Astrocyte of the spinal cord (primary cell): Measurements from ENCODE around the gene RAB8B.

Experiments used
- DNase-seq: peaks from one replicate; pipeline ENCODE4 v3.0.0; 2011; ENCODE audit warnings: low read depth, low spot score
- H3K4me3 ChIP-seq: 2 replicates; pipeline ENCODE4 v1.5.1; 2011; ENCODE audit warnings: low read depth, mild to moderate bottlenecking, low read length, moderate library complexity
- CTCF ChIP-seq: IDR thresholded peaks from 2 replicates; pipeline ENCODE4 v1.5.1; 2012; ENCODE audit warnings: low read depth, mild to moderate bottlenecking, low read length, inconsistent platforms
- in situ Hi-C: cut with HindIII; loops from 2 replicates; pipeline ENCODE4 v1.10.0; 2017; ENCODE audit warnings: low sequenced_read_pairs

Gene RAB8B

GRCh38 chr15:63244976-63245645 is 55.7 kb downstream of the RAB8B start:
- in situ Hi-C loops, result no loop called here
- no peak for DNase-seq
- TF ChIP-seq CTCF, result no peak
- no peak overlapping the region for H3K4me3 ChIP-seq

- no peak for TF ChIP-seq CTCF
- H3K4me3 ChIP-seq, result no peak overlapping the region
- in situ Hi-C loops, result no loop called here
- peak; percentile 43 for DNase-seq
These were observed 57.5 kb downstream of the RAB8B start for GRCh38 chr15:63246691-63247469.

GRCh38 chr15:63250312-63250965 is 61.0 kb downstream of the RAB8B start:
- DNase-seq, result peak; percentile 92
- H3K4me3 ChIP-seq, result no peak overlapping the region
- in situ Hi-C loops, result no loop called here
- TF ChIP-seq CTCF, result no peak

GRCh38 chr15:63251701-63252100 is 62.3 kb downstream of the RAB8B start:
- TF ChIP-seq CTCF, result no peak
- H3K4me3 ChIP-seq, result no peak overlapping the region
- in situ Hi-C loops, result no loop called here
- DNase-seq, result no peak

- in situ Hi-C loops, result no loop called here
- TF ChIP-seq CTCF, result no peak
- no peak for DNase-seq
- no peak overlapping the region for H3K4me3 ChIP-seq
These were observed 62.9 kb downstream of the RAB8B start for GRCh38 chr15:63252292-63252691.

GRCh38 chr15:63254991-63255390 is 65.6 kb downstream of the RAB8B start:
- in situ Hi-C loops, result no loop called here
- H3K4me3 ChIP-seq, result no peak overlapping the region
- no peak for TF ChIP-seq CTCF
- no peak for DNase-seq
